ENCODE results near the gene DIP2C. TPM values are rescaled to one million over a fixed set of nuclear protein-coding genes. Genes with fewer than 3 reads are reported as not detected.
"Not testable (repeated sequence)": the region's sequence is repeated elsewhere in the genome, so short reads cannot be mapped to it uniquely, and the experiment has no call there.

DIP2C gene
- total RNA-seq, 1 donor from 2014 or later: 10.1 TPM

- peaks cover 70% of the 10 kb centered on the region for H4K20me1 ChIP-seq (ENCODE audit: low read depth)
- peaks cover 82% of the 10 kb centered on the region for H3K79me2 ChIP-seq (ENCODE audit: low read depth)
- H3K9ac ChIP-seq: no peak overlapping the region
- TF ChIP-seq EZH2phosphoT487 (IDR thresholded peaks at IDR 0.05) (no peak), EZH2 (IDR thresholded peaks at IDR 0.05) (no peak), CTCF (IDR thresholded peaks at IDR 0.05) (no peak)
- Mint-ChIP-seq H3K4me3 (no peak overlapping the region), H3K27ac (no peak overlapping the region), H3K36me3 (peaks cover 9% of the 10 kb centered on the region), H3K9me3 (peaks cover 6% of the 10 kb centered on the region), H3K27me3 (ENCODE audit: insufficient read depth, low read depth) (peaks cover 2% of the 10 kb centered on the region), H3K4me1 (peaks cover 16% of the 10 kb centered on the region)
- H3K27ac ChIP-seq: no peak overlapping the region
- peaks cover 10% of the 10 kb centered on the region for H3F3A ChIP-seq (ENCODE audit: low read depth)
- no peak overlapping the region for H3K4me3 ChIP-seq
- no peaks in the 10 kb centered on the region for H3K9me3 ChIP-seq (ENCODE audit: low read depth)
- DNase-seq (ENCODE audit: low spot score): no peak
- H3K36me3 ChIP-seq: no peaks in the 10 kb centered on the region
- H3K27me3 ChIP-seq: no peaks in the 10 kb centered on the region
- H2AFZ ChIP-seq (replicated peaks): no peak overlapping the region
- H3K4me2 ChIP-seq: no peak overlapping the region
- peaks cover 5% of the 10 kb centered on the region for H3K4me1 ChIP-seq
Observed at GRCh38 chr10:650441-650851, 39.0 kb downstream of the DIP2C start.

DNA sequence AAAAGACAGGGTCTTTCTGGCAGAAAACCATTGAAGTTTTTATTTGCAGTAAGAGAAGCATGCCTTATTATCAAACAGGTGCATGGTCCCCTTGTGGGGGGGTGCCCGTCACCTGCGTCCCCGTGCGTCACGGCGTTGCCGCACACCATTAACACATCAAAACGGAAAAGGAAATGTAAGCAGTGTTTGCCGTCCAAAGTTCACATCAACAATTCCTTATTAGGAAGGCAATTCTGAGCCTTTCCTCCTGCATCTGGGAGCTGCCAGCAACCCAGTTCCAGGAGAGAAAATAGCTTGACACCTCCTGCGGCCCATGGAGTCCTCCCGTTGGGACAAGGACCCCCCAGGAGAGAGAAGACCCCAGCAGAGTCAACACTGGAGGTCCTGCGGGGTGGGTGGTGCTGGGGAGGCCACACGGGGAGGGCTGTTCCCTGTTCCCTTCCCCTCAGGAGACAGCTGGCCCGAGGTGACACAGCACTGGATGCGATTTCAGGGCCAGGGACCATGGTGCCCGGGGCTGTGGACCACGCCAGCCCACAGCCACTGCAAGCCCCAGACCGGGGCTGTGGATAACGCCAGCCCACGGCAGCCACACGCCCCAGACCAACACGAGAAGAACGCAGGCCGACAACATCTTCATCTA lies 39.5 kb downstream of the DIP2C start:
- no peak overlapping the region for H2AFZ ChIP-seq (replicated peaks)
- no peak overlapping the region for H3K9ac ChIP-seq
- H3F3A ChIP-seq (ENCODE audit: low read depth): peaks cover 10% of the 10 kb centered on the region

DNA sequence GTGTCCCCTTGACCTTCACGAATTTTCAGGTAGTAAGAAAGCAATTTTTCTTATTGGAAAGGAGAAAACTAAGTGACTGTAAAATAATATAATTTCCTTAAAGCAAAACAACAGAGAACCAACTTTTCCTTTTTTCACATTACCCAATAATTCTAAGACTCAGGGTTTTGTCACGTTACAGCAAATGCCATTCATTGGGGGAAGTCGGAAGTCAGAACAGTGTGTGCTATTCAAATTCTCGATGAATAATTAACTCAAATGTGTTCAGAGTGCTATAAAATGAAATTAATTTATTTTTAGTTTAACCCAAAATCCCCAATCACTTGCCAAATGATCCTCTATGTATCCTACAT lies 40.0 kb downstream of the DIP2C start:
- Mint-ChIP-seq H3K4me3 (no peak overlapping the region), H3K9me3 (peaks cover 13% of the 10 kb centered on the region), H3K27me3 (ENCODE audit: insufficient read depth, low read depth) (peaks cover 2% of the 10 kb centered on the region), H3K4me1 (peaks cover 16% of the 10 kb centered on the region), H3K27ac (no peak overlapping the region), H3K36me3 (peaks cover 16% of the 10 kb centered on the region)
- Histone ChIP-seq H3K79me2 (ENCODE audit: low read depth) (peaks cover 91% of the 10 kb centered on the region), H4K20me1 (ENCODE audit: low read depth) (peaks cover 63% of the 10 kb centered on the region), H3K27ac (no peak overlapping the region), H3K4me1 (peaks cover 5% of the 10 kb centered on the region), H3K9me3 (ENCODE audit: low read depth) (no peaks in the 10 kb centered on the region), H3K4me3 (no peak overlapping the region), H3F3A (ENCODE audit: low read depth) (peaks cover 13% of the 10 kb centered on the region), H2AFZ (replicated peaks) (no peak overlapping the region), H3K27me3 (no peaks in the 10 kb centered on the region), H3K36me3 (no peaks in the 10 kb centered on the region), H3K4me2 (no peak overlapping the region), H3K9ac (no peak overlapping the region)
- TF ChIP-seq EZH2phosphoT487 (IDR thresholded peaks at IDR 0.05) (no peak), EZH2 (IDR thresholded peaks at IDR 0.05) (no peak), CTCF (IDR thresholded peaks at IDR 0.05) (no peak)
- DNase-seq (ENCODE audit: low spot score): no peak

More for the DNA sequence above, 39.5 kb downstream of the DIP2C start:
- Histone ChIP-seq H3K4me1 (peaks cover 5% of the 10 kb centered on the region), H3K27ac (no peak overlapping the region), H3K36me3 (no peaks in the 10 kb centered on the region), H3K27me3 (no peaks in the 10 kb centered on the region), H3K4me3 (no peak overlapping the region), H3K9me3 (ENCODE audit: low read depth) (no peaks in the 10 kb centered on the region), H3K4me2 (no peak overlapping the region), H4K20me1 (ENCODE audit: low read depth) (peaks cover 65% of the 10 kb centered on the region), H3K79me2 (ENCODE audit: low read depth) (peaks cover 87% of the 10 kb centered on the region)
- Mint-ChIP-seq H3K4me1 (peaks cover 16% of the 10 kb centered on the region), H3K9me3 (peaks cover 9% of the 10 kb centered on the region), H3K36me3 (peaks cover 12% of the 10 kb centered on the region), H3K27ac (peak overlapping the region; percentile 91), H3K4me3 (no peak overlapping the region), H3K27me3 (ENCODE audit: insufficient read depth, low read depth) (peaks cover 2% of the 10 kb centered on the region)
- DNase-seq (ENCODE audit: low spot score): no peak
- no peak for TF ChIP-seq CTCF (IDR thresholded peaks at IDR 0.05)
- no peak for TF ChIP-seq EZH2 (IDR thresholded peaks at IDR 0.05)
- TF ChIP-seq EZH2phosphoT487 (IDR thresholded peaks at IDR 0.05): no peak

- DNase-seq (ENCODE audit: low spot score); H3K4me3 ChIP-seq; H3K27me3 Mint-ChIP-seq (ENCODE audit: insufficient read depth, low read depth); H3K27ac ChIP-seq; H3K36me3 ChIP-seq; H2AFZ ChIP-seq (replicated peaks); H3K27me3 ChIP-seq; H3K9ac ChIP-seq; H3K9me3 ChIP-seq (ENCODE audit: low read depth); H3K4me2 ChIP-seq; H3K4me1 ChIP-seq; H3K27ac Mint-ChIP-seq; H3K4me3 Mint-ChIP-seq: not testable (repeated sequence)
- H3K9me3 Mint-ChIP-seq: peaks cover 13% of the 10 kb centered on the region
- H3K36me3 Mint-ChIP-seq: peaks cover 22% of the 10 kb centered on the region
- H3F3A ChIP-seq (ENCODE audit: low read depth): peaks cover 20% of the 10 kb centered on the region
- peaks cover 91% of the 10 kb centered on the region for H3K79me2 ChIP-seq (ENCODE audit: low read depth)
- peaks cover 17% of the 10 kb centered on the region for H3K4me1 Mint-ChIP-seq
- peaks cover 59% of the 10 kb centered on the region for H4K20me1 ChIP-seq (ENCODE audit: low read depth)
Observed at GRCh38 chr10:647019-647418, 42.4 kb downstream of the DIP2C start.

Data from neural progenitor cell (in vitro differentiated cells).